PC-3 (cell line): ENCODE results near the gene WNT5A. TPM values are rescaled to one million over a fixed set of nuclear protein-coding genes. Genes with fewer than 3 reads are reported as not detected.
A peak's percentile ranks its signal among the peaks of the same experiment; 100 is the strongest.

Experiments used
- ATAC-seq: fragments of 200-7000 bp; cut with Tn5 transposase; 2 replicates; pipeline ENCODE4 v1.9.1; 2020; ENCODE audit warnings: mild to moderate bottlenecking, moderate library complexity
- BruUV-seq: library from RNA; stranded (reverse); fragments of 400-500 nt; replicated peaks from 2 replicates; lab custom pipeline; 2021; lab: Mats Ljungman, UMichigan
- CTCF ChIA-PET: fragments of 300-600 bp; sonication (Branson Sonifier 250); formaldehyde crosslinking; loops from one replicate; lab custom pipeline; 2022; ENCODE audit warnings: antibody characterized with exemption; lab: Charles Lee
- POLR2A ChIA-PET: fragments of 300-600 bp; sonication (Branson Sonifier 250); formaldehyde crosslinking; loops from one replicate; lab custom pipeline; 2022; ENCODE audit warnings: antibody characterized with exemption; ENCODE audit not compliant: unreplicated experiment; lab: Charles Lee
- DNase-seq: peaks from one replicate; pipeline ENCODE4 v3.0.0-alpha.2; 2015
- H2AFZ ChIP-seq: fragments of 300-600 bp; sonication (generic); 2 replicates; pipeline ENCODE4 v1.6.0; 2016; ENCODE audit warnings: antibody characterized with exemption, low read length
- H3F3A ChIP-seq: fragments of 300-600 bp; sonication (generic); one replicate; pipeline ENCODE4 v1.6.0; 2017; ENCODE audit warnings: antibody characterized with exemption, low read length, control low read depth, mild to moderate bottlenecking; ENCODE audit not compliant: unreplicated experiment
- H3K27ac ChIP-seq: fragments of 300-600 bp; sonication (generic); 2 replicates; pipeline ENCODE4 v1.5.1; 2016; ENCODE audit warnings: mild to moderate bottlenecking, low read length
- H3K27me3 ChIP-seq: fragments of 300-600 bp; sonication (generic); 2 replicates; pipeline ENCODE4 v1.6.1; 2016; ENCODE audit warnings: low read length, mixed read lengths
- H3K36me3 ChIP-seq: fragments of 300-600 bp; sonication (generic); 2 replicates; pipeline ENCODE4 v1.6.1; 2016; ENCODE audit warnings: low read depth, mixed run types, low read length, mixed read lengths
- H3K4me1 ChIP-seq: fragments of 300-600 bp; sonication (generic); 2 replicates; pipeline ENCODE4 v1.5.1; 2016; ENCODE audit warnings: low read length; ENCODE audit not compliant: insufficient read depth
- H3K4me2 ChIP-seq: fragments of 300-600 bp; sonication (generic); 2 replicates; pipeline ENCODE4 v1.6.0; 2016; ENCODE audit warnings: low read length
- H3K4me3 ChIP-seq: fragments of 300-600 bp; sonication (generic); 2 replicates; pipeline ENCODE4 v1.5.1; 2016; ENCODE audit warnings: mild to moderate bottlenecking, low read length, mixed read lengths
- H3K79me2 ChIP-seq: fragments of 300-600 bp; sonication (generic); 2 replicates; pipeline ENCODE4 v1.6.1; 2017; ENCODE audit warnings: low read length, mixed read lengths
- H3K9ac ChIP-seq: fragments of 300-600 bp; sonication (generic); 2 replicates; pipeline ENCODE4 v1.6.0; 2016; ENCODE audit warnings: mild to moderate bottlenecking, low read length
- H3K9me2 ChIP-seq: fragments of 300-600 bp; sonication (generic); replicated peaks from 2 replicates; pipeline ENCODE4 v1.6.1; 2016; ENCODE audit warnings: mixed run types, low read length, mixed read lengths
- H3K9me3 ChIP-seq: fragments of 300-600 bp; sonication (generic); 2 replicates; pipeline ENCODE4 v1.6.1; 2016; ENCODE audit warnings: low read length, mixed read lengths
- H4K20me1 ChIP-seq: fragments of 300-600 bp; sonication (generic); 2 replicates; pipeline ENCODE4 v1.6.1; 2016; ENCODE audit warnings: low read length, mixed read lengths
- EZH2 ChIP-seq: fragments of 300-600 bp; sonication (generic); IDR thresholded peaks from one replicate; pipeline ENCODE4 v1.6.1; 2017; ENCODE audit warnings: antibody characterized with exemption, mild to moderate bottlenecking, low read length; ENCODE audit not compliant: unreplicated experiment
- EZH2phosphoT487 ChIP-seq: fragments of 300-600 bp; sonication (generic); IDR thresholded peaks from 2 replicates; pipeline ENCODE4 v1.6.1; 2018; ENCODE audit warnings: mild to moderate bottlenecking, antibody characterized with exemption, low read length, borderline replicate concordance
- intact Hi-C: fragments of 100-400 bp; cut with micrococcal nuclease; formaldehyde crosslinking; loops from 2 replicates; pipeline ENCODE4 v1.9.0; 2023
- total RNA-seq: library from RNA; depleted of rRNA; stranded (reverse); fragments of >200 nt; gene quantifications from 2 replicates; pipeline ENCODE4 v1.2.3, GENCODE V29; 2014
- TF ChIP-seq, protein P1 (sequence below): fragments of 300-600 bp; sonication (generic); conservative IDR thresholded peaks from 2 replicates; pipeline ENCODE4 v1.5.1; 2017; ENCODE audit warnings: antibody characterized with exemption, low read depth, mild to moderate bottlenecking, low read length

The WNT5A gene
- total RNA-seq, 1 experiment from 2014 or later, result 21.8 TPM

DNA sequence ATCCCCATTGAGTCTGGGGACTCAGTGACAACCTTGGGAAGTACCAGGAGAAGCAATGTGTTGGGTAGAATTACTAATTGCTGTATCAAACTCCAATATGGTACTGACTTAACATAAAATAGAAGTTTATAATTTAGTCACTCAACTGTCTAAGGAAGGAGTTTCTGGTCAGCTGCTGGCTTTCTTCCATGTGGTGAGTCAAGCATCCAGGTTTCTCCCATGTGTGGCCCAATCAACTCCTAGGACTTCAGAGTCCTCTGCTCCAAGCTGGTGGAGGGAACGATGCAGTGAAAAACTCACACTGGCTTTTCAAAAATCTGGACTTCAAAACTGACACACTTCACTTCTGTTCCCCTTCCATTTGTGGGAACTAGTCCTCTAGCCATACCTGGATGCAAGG lies 25.2 kb downstream of the WNT5A start:
- Histone ChIP-seq H2AFZ (no peak overlapping the region), H3F3A (no peaks in the 10 kb centered on the region), H3K27me3 (no peaks in the 10 kb centered on the region), H3K4me2 (no peak overlapping the region), H3K4me3 (no peak overlapping the region), H3K79me2 (no peaks in the 10 kb centered on the region), H3K36me3 (no peaks in the 10 kb centered on the region), H3K27ac (no peak overlapping the region), H4K20me1 (no peaks in the 10 kb centered on the region), H3K9ac (no peak overlapping the region), H3K4me1 (no peaks in the 10 kb centered on the region), H3K9me2 (no peaks in the 10 kb centered on the region), H3K9me3 (no peaks in the 10 kb centered on the region)
- TF ChIP-seq, protein P1, sequence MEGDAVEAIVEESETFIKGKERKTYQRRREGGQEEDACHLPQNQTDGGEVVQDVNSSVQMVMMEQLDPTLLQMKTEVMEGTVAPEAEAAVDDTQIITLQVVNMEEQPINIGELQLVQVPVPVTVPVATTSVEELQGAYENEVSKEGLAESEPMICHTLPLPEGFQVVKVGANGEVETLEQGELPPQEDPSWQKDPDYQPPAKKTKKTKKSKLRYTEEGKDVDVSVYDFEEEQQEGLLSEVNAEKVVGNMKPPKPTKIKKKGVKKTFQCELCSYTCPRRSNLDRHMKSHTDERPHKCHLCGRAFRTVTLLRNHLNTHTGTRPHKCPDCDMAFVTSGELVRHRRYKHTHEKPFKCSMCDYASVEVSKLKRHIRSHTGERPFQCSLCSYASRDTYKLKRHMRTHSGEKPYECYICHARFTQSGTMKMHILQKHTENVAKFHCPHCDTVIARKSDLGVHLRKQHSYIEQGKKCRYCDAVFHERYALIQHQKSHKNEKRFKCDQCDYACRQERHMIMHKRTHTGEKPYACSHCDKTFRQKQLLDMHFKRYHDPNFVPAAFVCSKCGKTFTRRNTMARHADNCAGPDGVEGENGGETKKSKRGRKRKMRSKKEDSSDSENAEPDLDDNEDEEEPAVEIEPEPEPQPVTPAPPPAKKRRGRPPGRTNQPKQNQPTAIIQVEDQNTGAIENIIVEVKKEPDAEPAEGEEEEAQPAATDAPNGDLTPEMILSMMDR, result no peak
- TF ChIP-seq EZH2phosphoT487 (no peak), EZH2 (no peak)
- ATAC-seq, result peak; percentile 70
- DNase-seq, result peak; percentile 64
- POLR2A ChIA-PET, result no interaction called here
- CTCF ChIA-PET, result no interaction called here
- BruUV-seq, result no TSS peak
- intact Hi-C loops, result no loop called here

DNA sequence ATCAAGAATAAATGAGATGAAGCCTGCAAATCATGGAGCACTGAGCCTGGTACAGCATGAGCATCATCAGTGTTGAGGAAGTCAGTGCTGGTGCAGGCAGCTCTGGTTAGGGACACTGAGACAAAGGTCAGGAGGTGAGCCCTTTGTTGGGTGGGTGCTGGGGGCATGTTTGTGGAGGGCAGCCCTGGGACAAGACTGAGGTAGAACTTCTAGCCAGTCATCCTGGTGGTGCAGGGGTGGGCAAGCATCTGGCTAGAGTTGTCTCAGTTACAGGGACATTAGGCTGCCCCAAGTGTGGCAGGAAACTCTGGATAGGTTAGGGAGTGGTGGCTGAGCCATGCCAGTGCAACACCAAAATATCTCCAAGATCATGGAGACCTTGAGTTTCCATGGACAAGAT lies 27.3 kb downstream of the WNT5A start:
- H3K27ac ChIP-seq, result no peak overlapping the region
- H3F3A ChIP-seq, result no peaks in the 10 kb centered on the region
- BruUV-seq, result no TSS peak
- DNase-seq (no peak), ATAC-seq (no peak)
- no peak overlapping the region for H3K9ac ChIP-seq
- no peaks in the 10 kb centered on the region for H4K20me1 ChIP-seq
- CTCF ChIA-PET, result no interaction called here
- H3K4me2 ChIP-seq, result no peak overlapping the region
- H2AFZ ChIP-seq, result no peak overlapping the region
- H3K36me3 ChIP-seq, result no peaks in the 10 kb centered on the region
- intact Hi-C loops, result loop anchor here (10.0 kb wide), 1 partner anchor 275 kb away; no protein-coding TSS in a partner anchor
- no peaks in the 10 kb centered on the region for H3K9me2 ChIP-seq
- H3K27me3 ChIP-seq, result no peaks in the 10 kb centered on the region
- H3K9me3 ChIP-seq, result no peaks in the 10 kb centered on the region
- POLR2A ChIA-PET, result no interaction called here
- H3K4me1 ChIP-seq, result no peaks in the 10 kb centered on the region
- H3K79me2 ChIP-seq, result no peaks in the 10 kb centered on the region
- TF ChIP-seq EZH2 (no peak), EZH2phosphoT487 (no peak)
- TF ChIP-seq, protein P1, result no peak
- no peak overlapping the region for H3K4me3 ChIP-seq

DNA sequence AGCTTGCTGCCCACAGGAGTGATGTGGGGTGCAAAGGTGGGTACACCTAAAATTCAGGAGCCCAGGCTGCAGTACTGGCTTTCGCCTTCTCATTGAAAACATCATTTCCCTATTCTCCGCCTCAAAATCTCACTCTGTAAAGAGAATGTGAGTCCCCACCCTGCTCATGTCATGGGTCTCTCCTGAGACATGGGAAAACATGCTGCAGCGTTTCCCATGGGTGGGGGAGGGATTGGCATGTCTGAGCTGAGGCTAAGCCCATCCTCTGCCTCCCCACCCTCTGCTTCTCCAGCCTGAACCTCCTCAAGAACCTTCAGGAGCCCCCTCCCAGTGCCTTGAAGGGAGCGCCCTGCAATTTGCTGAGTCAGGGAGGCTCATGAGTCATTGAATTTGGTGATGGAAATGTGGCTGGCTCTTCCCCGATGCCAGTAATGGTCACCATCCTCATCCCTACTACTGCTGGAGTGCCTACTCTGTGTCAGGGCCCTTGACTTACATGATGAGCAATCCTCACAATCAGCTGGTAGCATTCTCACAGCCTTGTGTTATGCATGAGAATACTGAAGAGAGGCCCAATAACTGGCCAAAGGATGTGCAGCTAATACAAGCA lies 28.8 kb downstream of the WNT5A start:
- BruUV-seq, result no TSS peak

More for the DNA sequence above, 28.8 kb downstream of the WNT5A start:
- Histone ChIP-seq H3K9ac (no peak overlapping the region), H3F3A (no peaks in the 10 kb centered on the region), H3K4me3 (no peak overlapping the region), H3K27me3 (no peaks in the 10 kb centered on the region), H3K9me2 (no peaks in the 10 kb centered on the region), H3K36me3 (no peaks in the 10 kb centered on the region), H3K4me2 (no peak overlapping the region), H3K79me2 (no peaks in the 10 kb centered on the region), H3K4me1 (no peaks in the 10 kb centered on the region), H2AFZ (no peak overlapping the region), H4K20me1 (no peaks in the 10 kb centered on the region), H3K9me3 (no peaks in the 10 kb centered on the region), H3K27ac (no peak overlapping the region)
- CTCF ChIA-PET, result no interaction called here
- no peak for ATAC-seq
- POLR2A ChIA-PET, result no interaction called here
- TF ChIP-seq, protein P1, result no peak
- no peak for TF ChIP-seq EZH2
- no peak for TF ChIP-seq EZH2phosphoT487
- intact Hi-C loops, result loop anchor here (10.0 kb wide), 1 partner anchor 273 kb away; no protein-coding TSS in a partner anchor
- no peak for DNase-seq
